Gastroesophageal sphincter (tissue), 4 donors: ENCODE data around the gene STRA8. TPM values are rescaled to one million over a fixed set of nuclear protein-coding genes. Genes with fewer than 3 reads are reported as not detected.

ENCODE experiments used
- ATAC-seq: fragments of 150-250 bp; one replicate; pipeline ENCODE4 v1.9.1; 2016; ENCODE audit warnings: mild to moderate bottlenecking, moderate library complexity
- H3K27ac ChIP-seq, 4 donors: fragments of 200-600 bp; sonication (generic) in 3 of 4; 1 replicate in 3 of 4; 2 replicates in 1 of 4; pipeline ENCODE4 v1.5.1; 2016 to 2019
- H3K27me3 ChIP-seq: fragments of 200-600 bp; sonication (generic); one replicate; pipeline ENCODE4 v1.5.1; 2019
- H3K36me3 ChIP-seq, 2 donors: fragments of 200-600 bp; sonication (generic); one replicate each; pipeline ENCODE4 v1.5.1; 2019; ENCODE audit warnings: control low read depth in 1 of 2
- H3K4me1 ChIP-seq, 3 donors: fragments of 200-600 bp; sonication (generic); 1 replicate in 2 of 3; 2 replicates in 1 of 3; pipeline ENCODE4 v1.5.1; 2016 to 2019; ENCODE audit warnings: control low read depth in 2 of 3
- H3K4me3 ChIP-seq, 2 donors: fragments of 200-600 bp; sonication (generic); one replicate each; pipeline ENCODE4 v1.5.1; 2019; ENCODE audit warnings: mild to moderate bottlenecking in 1 of 2, moderate library complexity in 1 of 2
- H3K9me3 ChIP-seq, 3 donors: fragments of 200-600 bp; sonication (generic); one replicate each; pipeline ENCODE4 v1.5.1; 2017 to 2019; ENCODE audit warnings: control low read depth in 2 of 3
- CTCF ChIP-seq, 4 experiments: fragments of 200-600 bp in 2 of 4; fragments of 450-650 bp in 2 of 4; sonication (generic) in 1 of 4; IDR thresholded peaks; one replicate each; pipeline ENCODE4 v1.5.1; 2017 to 2019; ENCODE audit warnings: antibody characterized with exemption in 4 of 4, mild to moderate bottlenecking in 2 of 4, moderate library complexity in 2 of 4
- EP300 ChIP-seq: sonication (generic); formaldehyde crosslinking; IDR thresholded peaks from one replicate; pipeline ENCODE4 v1.6.1; 2017; ENCODE audit warnings: antibody characterized with exemption, mild to moderate bottlenecking
- POLR2A ChIP-seq, 2 donors: fragments of 450-650 bp; IDR thresholded peaks; one replicate each; pipeline ENCODE4 v1.6.1; 2017; ENCODE audit warnings: antibody characterized with exemption in 2 of 2, mild to moderate bottlenecking in 2 of 2, moderate library complexity in 1 of 2
- POLR2AphosphoS5 ChIP-seq: sonication (generic); formaldehyde crosslinking; IDR thresholded peaks from one replicate; pipeline ENCODE4 v1.6.1; 2017; ENCODE audit warnings: antibody characterized with exemption
- WGBS, 2 donors: methylation state at CpG; one replicate each; pipeline ENCODE4 v1.1.5; 2018; ENCODE audit warnings: low coverage in 1 of 2; 5-methylcytosine and 5-hydroxymethylcytosine counted together
- total RNA-seq, 4 donors: library from RNA; depleted of rRNA; stranded (reverse); fragments of >200 nt; gene quantifications; one replicate each; pipeline ENCODE4 v1.1.0, GENCODE V29; 2016

STRA8 gene
- total RNA-seq, 4 donors from 2014 or later: not detected

- no peak overlapping the region for H3K27ac ChIP-seq
- H3K9me3 ChIP-seq: no peaks in the 10 kb centered on the region
- ATAC-seq: no peak
- H3K4me3 ChIP-seq: no peak overlapping the region
- WGBS, 2 donors: 74 to 100% methylated on average over 4 to 6 of the region's 14 CpGs
- H3K36me3 ChIP-seq: peaks cover 0 to 98% of the 10 kb centered on the region in 2 donors
- peaks cover 0 to 18% (median 0%) of the 10 kb centered on the region in 3 donors for H3K4me1 ChIP-seq
- H3K27me3 ChIP-seq: no peaks in the 10 kb centered on the region
- TF ChIP-seq CTCF (IDR thresholded peaks at IDR 0.05) (no peak), POLR2A (IDR thresholded peaks at IDR 0.05) (no peak), EP300 (no peak), POLR2AphosphoS5 (no peak)
These were observed 37.5 kb upstream of the STRA8 start for GRCh38 chr7:135195968-135196629.

- WGBS, 2 donors: 80% methylated on average over 2 of the region's 2 CpGs; no CpG with 5 or more reads in 1 of the 2 donors
- Histone ChIP-seq H3K27me3 (no peaks in the 10 kb centered on the region), H3K4me1 (peaks cover 0 to 19% (median 0%) of the 10 kb centered on the region in 3 donors), H3K27ac (no peak overlapping the region), H3K9me3 (no peaks in the 10 kb centered on the region), H3K36me3 (peaks cover 0 to 100% of the 10 kb centered on the region in 2 donors), H3K4me3 (no peak overlapping the region)
- TF ChIP-seq CTCF (IDR thresholded peaks at IDR 0.05) (no peak), POLR2A (IDR thresholded peaks at IDR 0.05) (no peak), POLR2AphosphoS5 (no peak), EP300 (no peak)
- no peak for ATAC-seq
These were observed 36.3 kb upstream of the STRA8 start for GRCh38 chr7:135197343-135197742.

GRCh38 chr7:135197906-135198655, 35.6 kb upstream of the STRA8 start:
- Histone ChIP-seq H3K27ac (no peak overlapping the region), H3K27me3 (no peaks in the 10 kb centered on the region), H3K4me3 (no peak overlapping the region), H3K36me3 (peaks cover 0 to 100% of the 10 kb centered on the region in 2 donors), H3K9me3 (no peaks in the 10 kb centered on the region), H3K4me1 (peaks cover 0 to 26% (median 0%) of the 10 kb centered on the region in 3 donors)
- ATAC-seq: no peak
- 84 to 89% methylated on average over 3 to 5 of the region's 15 CpGs for WGBS, 2 donors
- TF ChIP-seq CTCF (IDR thresholded peaks at IDR 0.05) (no peak), POLR2AphosphoS5 (no peak), EP300 (no peak), POLR2A (IDR thresholded peaks at IDR 0.05) (no peak)

- Histone ChIP-seq H3K4me3 (no peak overlapping the region), H3K4me1 (peaks cover 0 to 22% (median 0%) of the 10 kb centered on the region in 3 donors), H3K27me3 (no peaks in the 10 kb centered on the region), H3K27ac (no peak overlapping the region), H3K36me3 (peaks cover 0 to 100% of the 10 kb centered on the region in 2 donors), H3K9me3 (no peaks in the 10 kb centered on the region)
- TF ChIP-seq POLR2A (IDR thresholded peaks at IDR 0.05): no peak
- no peak for TF ChIP-seq CTCF (IDR thresholded peaks at IDR 0.05)
- no peak for TF ChIP-seq EP300
- TF ChIP-seq POLR2AphosphoS5: no peak
- 77 to 93% methylated on average over 3 to 4 of the region's 4 CpGs for WGBS, 2 donors
- no peak for ATAC-seq
These were observed 34.2 kb upstream of the STRA8 start for GRCh38 chr7:135199439-135199838.
